ENCODE data around the gene DNASE1L2. TPM values are rescaled to one million over a fixed set of nuclear protein-coding genes. Genes with fewer than 3 reads are reported as not detected.

Gene DNASE1L2
- total and polyA plus RNA-seq, 2 of the 8 experiments (the other 6 are each of a cell fraction or from before 2014, with no cell fraction given) = 0.35 to 0.97 TPM

DNA sequence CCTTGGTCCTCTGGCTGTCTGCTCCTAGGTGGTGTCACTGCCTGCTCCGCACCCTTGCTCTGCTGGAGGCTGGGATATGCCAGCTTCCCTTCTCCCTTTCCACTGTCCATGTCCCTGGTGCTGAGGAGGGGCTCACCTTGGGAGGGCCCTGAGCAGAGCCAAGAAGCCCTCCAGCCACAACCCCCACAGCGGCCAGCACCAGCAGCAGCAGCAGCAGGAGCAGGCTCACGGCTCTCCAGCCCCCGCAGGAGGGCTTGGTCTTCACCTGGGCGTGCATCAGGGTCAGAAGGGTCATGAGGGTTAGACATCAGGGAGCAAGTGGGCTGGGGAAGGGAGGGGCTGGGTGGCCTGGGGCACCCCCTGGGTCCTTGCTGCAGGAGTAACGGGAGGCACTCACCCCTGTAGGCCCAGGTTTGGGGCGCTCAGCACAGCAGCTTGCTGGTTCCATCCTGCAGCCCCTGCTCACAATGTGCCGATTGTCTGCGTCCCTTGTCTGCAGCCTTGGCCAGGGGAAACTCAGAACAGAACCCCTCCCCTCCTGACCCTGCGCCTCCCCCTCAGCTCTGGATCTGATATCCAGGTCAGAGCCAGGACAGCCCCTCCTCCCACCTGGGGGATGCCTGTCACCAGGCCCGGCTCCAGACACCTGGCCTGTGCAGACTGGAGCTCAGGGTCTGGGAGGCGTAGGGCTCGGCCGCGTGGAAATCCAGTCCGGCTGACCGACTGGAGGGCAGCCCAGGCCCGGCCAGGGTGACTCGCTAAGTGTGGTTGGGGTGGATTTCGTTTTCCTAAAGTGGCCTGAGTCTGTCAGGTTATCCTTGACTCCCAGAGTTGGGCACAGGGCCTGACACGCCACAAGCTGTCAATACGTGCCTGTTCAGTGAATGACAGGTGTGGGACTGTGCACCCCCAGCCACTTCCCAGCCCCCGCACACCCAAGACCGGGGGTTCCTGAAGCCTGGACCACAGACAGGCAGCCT, 25.6 kb upstream of the DNASE1L2 start, which contains the start of gene BRICD5 (continued):
- no peak for TF ChIP-seq CBX8 (IDR thresholded peaks at IDR 0.05; ENCODE audit: borderline replicate concordance, low read depth, low read length)
- TF ChIP-seq JUND (IDR thresholded peaks at IDR 0.05; ENCODE audit: low read length) = no peak
- TF ChIP-seq POLR2AphosphoS5 (IDR thresholded peaks at IDR 0.05; ENCODE audit: low read depth, low read length) = peak; percentile 21
- TF ChIP-seq TAF7 (optimal IDR thresholded peaks at IDR 0.05; ENCODE audit: borderline replicate concordance, low read depth, low read length) = no peak
- no peak for TF ChIP-seq CBX5 (IDR thresholded peaks at IDR 0.05; ENCODE audit: low read depth, low read length)
- no peak for TF ChIP-seq TBP (IDR thresholded peaks at IDR 0.05; ENCODE audit: low read depth, low read length)
- 0 out of 2 replicates have a peak, but pooled peaks have one; percentile 2 for TF ChIP-seq ATF2 (IDR thresholded peaks at IDR 0.05; ENCODE audit: low read length)
- TF ChIP-seq MAFK (IDR thresholded peaks at IDR 0.05; ENCODE audit: low read depth, low read length) = no peak
- no peak for TF ChIP-seq SP1 (IDR thresholded peaks at IDR 0.05; ENCODE audit: low read depth, low read length)
- no peak for TF ChIP-seq SAP30 (IDR thresholded peaks at IDR 0.05; ENCODE audit: insufficient read depth, insufficient replicate concordance, low read length)
- TF ChIP-seq RNF2 (IDR thresholded peaks at IDR 0.05; ENCODE audit: borderline replicate concordance, low read depth, low read length, missing control alignments, poor library complexity, severe bottlenecking) = no peak
- TF ChIP-seq KDM1A (IDR thresholded peaks at IDR 0.05; ENCODE audit: borderline replicate concordance, low read length) = no peak
- TF ChIP-seq KDM5A (IDR thresholded peaks at IDR 0.05; ENCODE audit: low read length) = no peak
- TF ChIP-seq KDM4A (IDR thresholded peaks at IDR 0.05; ENCODE audit: low read depth, low read length, severe bottlenecking) = no peak
- no peak for TF ChIP-seq POU5F1 (IDR thresholded peaks at IDR 0.05; ENCODE audit: low read depth, low read length)
- no peak for TF ChIP-seq EGR1 (IDR thresholded peaks at IDR 0.05; ENCODE audit: borderline replicate concordance, low read depth, low read length)
- TF ChIP-seq POLR2A (IDR thresholded peaks at IDR 0.05; ENCODE audit: control extremely low read depth in 1 of 2, low read depth in 2 of 2, low read length in 2 of 2) = peak in 1 of 2 experiments; percentile 30; a peak in 1 of 3 replicates
- TF ChIP-seq, protein P1, sequence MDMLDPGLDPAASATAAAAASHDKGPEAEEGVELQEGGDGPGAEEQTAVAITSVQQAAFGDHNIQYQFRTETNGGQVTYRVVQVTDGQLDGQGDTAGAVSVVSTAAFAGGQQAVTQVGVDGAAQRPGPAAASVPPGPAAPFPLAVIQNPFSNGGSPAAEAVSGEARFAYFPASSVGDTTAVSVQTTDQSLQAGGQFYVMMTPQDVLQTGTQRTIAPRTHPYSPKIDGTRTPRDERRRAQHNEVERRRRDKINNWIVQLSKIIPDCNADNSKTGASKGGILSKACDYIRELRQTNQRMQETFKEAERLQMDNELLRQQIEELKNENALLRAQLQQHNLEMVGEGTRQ (IDR thresholded peaks at IDR 0.05; ENCODE audit: low read length) = no peak

All from H1 (cell line).